H9 (cell line): ENCODE results near the gene PCDHB8. TPM values are rescaled to one million over a fixed set of nuclear protein-coding genes. Genes with fewer than 3 reads are reported as not detected.
"Not testable (repeated sequence)": the region's sequence is repeated elsewhere in the genome, so short reads cannot be mapped to it uniquely, and the experiment has no call there.

Source experiments
- DNase-seq: peaks from one replicate; pipeline ENCODE4 v3.0.0-alpha.2; 2017
- H2AFZ ChIP-seq: one replicate; pipeline ENCODE4 v1.6.1; 2013; ENCODE audit warnings: mild to moderate bottlenecking, low read length, control low read depth, moderate library complexity
- H2AK5ac ChIP-seq: 2 replicates; pipeline ENCODE4 v1.6.1; 2013; ENCODE audit warnings: low read length, control low read depth, mixed read lengths; ENCODE audit not compliant: insufficient read length
- H2BK120ac ChIP-seq: one replicate; pipeline ENCODE4 v1.6.1; 2013; ENCODE audit warnings: low read depth, mild to moderate bottlenecking, low read length, control low read depth, inconsistent platforms; ENCODE audit not compliant: poor library complexity, severe bottlenecking
- H2BK12ac ChIP-seq: 2 replicates; pipeline ENCODE4 v1.6.1; 2013; ENCODE audit warnings: low read length, control low read depth, mixed read lengths, low read depth; ENCODE audit not compliant: insufficient read length
- H2BK15ac ChIP-seq: 2 replicates; pipeline ENCODE4 v1.6.1; 2013; ENCODE audit warnings: low read depth, low read length, control low read depth
- H2BK20ac ChIP-seq: one replicate; pipeline ENCODE4 v1.6.1; 2013; ENCODE audit warnings: low read depth, mild to moderate bottlenecking, low read length, control low read depth, inconsistent platforms; ENCODE audit not compliant: poor library complexity, severe bottlenecking
- H2BK5ac ChIP-seq: 2 replicates; pipeline ENCODE4 v1.6.1; 2013; ENCODE audit warnings: low read length, control low read depth, mixed read lengths; ENCODE audit not compliant: insufficient read length
- H3K14ac ChIP-seq: 2 replicates; pipeline ENCODE4 v1.6.1; 2013; ENCODE audit warnings: low read length, control low read depth; ENCODE audit not compliant: insufficient read depth
- H3K18ac ChIP-seq: 2 replicates; pipeline ENCODE4 v1.6.1; 2013; ENCODE audit warnings: low read depth, mild to moderate bottlenecking, mixed read lengths, low read length, control low read depth; ENCODE audit not compliant: insufficient read length
- H3K23ac ChIP-seq: 2 replicates; pipeline ENCODE4 v1.6.1; 2013; ENCODE audit warnings: low read length, control low read depth, mixed read lengths, low read depth; ENCODE audit not compliant: insufficient read length
- H3K23me2 ChIP-seq: 2 replicates; pipeline ENCODE4 v1.6.1; 2013; ENCODE audit warnings: low read depth, mild to moderate bottlenecking, mixed read lengths, low read length, control low read depth; ENCODE audit not compliant: insufficient read length, poor library complexity, severe bottlenecking
- H3K27ac ChIP-seq: 2 replicates; pipeline ENCODE4 v1.5.1; 2013; ENCODE audit warnings: low read length, control low read depth, mixed read lengths, low read depth; ENCODE audit not compliant: insufficient read length
- H3K27me3 ChIP-seq: 2 replicates; pipeline ENCODE4 v1.6.1; 2013; ENCODE audit warnings: low read length, control low read depth, inconsistent platforms; ENCODE audit not compliant: insufficient read depth
- H3K4ac ChIP-seq: 2 replicates; pipeline ENCODE4 v1.6.1; 2013; ENCODE audit warnings: low read depth, mild to moderate bottlenecking, control low read depth, inconsistent platforms, low read length, moderate library complexity
- H3K4me1 ChIP-seq: 2 replicates; pipeline ENCODE4 v1.6.1; 2013; ENCODE audit warnings: low read length, control low read depth, inconsistent platforms; ENCODE audit not compliant: insufficient read depth
- H3K4me2 ChIP-seq: 2 replicates; pipeline ENCODE4 v1.6.1; 2013; ENCODE audit warnings: low read length, control low read depth, mixed read lengths; ENCODE audit not compliant: insufficient read length, insufficient read depth
- H3K56ac ChIP-seq: 2 replicates; pipeline ENCODE4 v1.6.1; 2013; ENCODE audit warnings: low read depth, mild to moderate bottlenecking, mixed read lengths, low read length, control low read depth; ENCODE audit not compliant: insufficient read length
- H3K79me1 ChIP-seq: 2 replicates; pipeline ENCODE4 v1.6.1; 2013; ENCODE audit warnings: low read depth, mild to moderate bottlenecking, moderate library complexity, low read length, control low read depth, inconsistent platforms; ENCODE audit not compliant: insufficient read depth, poor library complexity, severe bottlenecking
- H3K79me2 ChIP-seq: 2 replicates; pipeline ENCODE4 v1.6.1; 2013; ENCODE audit warnings: low read length, control low read depth, inconsistent platforms; ENCODE audit not compliant: insufficient read depth
- H3K9ac ChIP-seq: 2 replicates; pipeline ENCODE4 v1.6.1; 2013; ENCODE audit warnings: low read length, control low read depth, mixed read lengths; ENCODE audit not compliant: insufficient read length; ENCODE audit errors: extremely low read depth
- H3K9me3 ChIP-seq: one replicate; pipeline ENCODE4 v1.6.1; 2013; ENCODE audit warnings: low read depth, low read length, inconsistent platforms; ENCODE audit not compliant: control insufficient read depth
- H3T11ph ChIP-seq: one replicate; pipeline ENCODE4 v1.6.1; 2013; ENCODE audit warnings: mild to moderate bottlenecking, low read length, control low read depth, inconsistent platforms
- H4K20me1 ChIP-seq: one replicate; pipeline ENCODE4 v1.6.1; 2013; ENCODE audit not compliant: control insufficient read depth, insufficient read length, insufficient read depth
- H4K5ac ChIP-seq: 2 replicates; pipeline ENCODE4 v1.6.1; 2013; ENCODE audit warnings: low read depth, mild to moderate bottlenecking, mixed read lengths, low read length, control low read depth; ENCODE audit not compliant: insufficient read length
- H4K8ac ChIP-seq: replicated peaks from 2 replicates; pipeline ENCODE4 v1.6.1; 2013; ENCODE audit warnings: low read length, control low read depth, mixed read lengths, low read depth; ENCODE audit not compliant: insufficient read length
- H4K91ac ChIP-seq: 2 replicates; pipeline ENCODE4 v1.6.1; 2013; ENCODE audit warnings: low read depth, mild to moderate bottlenecking, moderate library complexity, mixed read lengths, low read length, control low read depth; ENCODE audit not compliant: insufficient read length
- H3K27ac Mint-ChIP-seq, 3 experiments: 2 replicates in 2 of 3; 3 replicates in 1 of 3; pipeline ENCODE4 v1.8.0; 2020 to 2021; ENCODE audit warnings: mixed read lengths in 3 of 3, mild to moderate bottlenecking in 1 of 3, moderate library complexity in 1 of 3
- H3K27me3 Mint-ChIP-seq: 2 replicates; pipeline ENCODE4 v1.8.0; 2021; ENCODE audit warnings: low read depth, mild to moderate bottlenecking, moderate library complexity, mixed read lengths
- H3K36me3 Mint-ChIP-seq, 3 experiments: 2 replicates in 2 of 3; 3 replicates in 1 of 3; pipeline ENCODE4 v1.8.0; 2020 to 2021; ENCODE audit warnings: low read depth in 3 of 3, mixed read lengths in 3 of 3; ENCODE audit not compliant: insufficient read depth in 1 of 3
- H3K4me1 Mint-ChIP-seq, 2 experiments: 2 replicates each; pipeline ENCODE4 v1.8.0; 2020; ENCODE audit warnings: mixed read lengths in 2 of 2
- H3K4me3 Mint-ChIP-seq, 2 experiments: 2 replicates in 1 of 2; 3 replicates in 1 of 2; pipeline ENCODE4 v1.8.0; 2020 to 2021; ENCODE audit warnings: mild to moderate bottlenecking in 2 of 2, mixed read lengths in 2 of 2, moderate library complexity in 1 of 2
- H3K9me3 Mint-ChIP-seq, 2 experiments: 2 replicates in 1 of 2; 3 replicates in 1 of 2; pipeline ENCODE4 v1.8.0; 2020; ENCODE audit warnings: mild to moderate bottlenecking in 2 of 2, mixed read lengths in 2 of 2, moderate library complexity in 1 of 2
- CTCF ChIP-seq: fragments of 200-600 bp; sonication (generic); conservative IDR thresholded peaks from 3 replicates; pipeline ENCODE4 v1.8.0; 2021; ENCODE audit warnings: antibody characterized with exemption, mild to moderate bottlenecking
- WGBS: extraction: QIAGEN DNeasy Blood & Tissue Kit; methylation state at CpG from one replicate; pipeline ENCODE4 v1.1.7; 2013; ENCODE audit warnings: missing lambda C conversion rate, low lambda C conversion rate, mixed read lengths; ENCODE audit not compliant: insufficient read length; ENCODE audit errors: extremely low coverage; 5-methylcytosine and 5-hydroxymethylcytosine counted together
- total RNA-seq: library from RNA; stranded (reverse); gene quantifications from 2 replicates; pipeline ENCODE4 v1.2.1, GENCODE V29; 2021

The PCDHB8 gene
- total RNA-seq, 1 experiment from 2014 or later = 0.57 TPM

- Histone ChIP-seq H2BK12ac (no peak overlapping the region), H3K23me2 (no peaks in the 10 kb centered on the region), H3K79me1 (no peaks in the 10 kb centered on the region), H3K18ac (no peak overlapping the region), H3K79me2 (no peaks in the 10 kb centered on the region), H3K27me3 (no peaks in the 10 kb centered on the region), H3K56ac (no peak overlapping the region), H3T11ph (no peak overlapping the region), H3K4ac (no peak overlapping the region), H2AK5ac (no peak overlapping the region), H4K8ac (no peak overlapping the region), H2AFZ (no peak overlapping the region), H3K9ac (no peak overlapping the region), H2BK15ac (no peak overlapping the region), H4K91ac (no peak overlapping the region), H2BK20ac (no peak overlapping the region), H3K14ac (no peak overlapping the region), H3K23ac (no peak overlapping the region), H2BK120ac (no peak overlapping the region), H3K4me1 (no peaks in the 10 kb centered on the region), H4K5ac (no peak overlapping the region), H3K27ac (no peak overlapping the region), H3K4me2 (no peak overlapping the region), H4K20me1 (no peaks in the 10 kb centered on the region), H3K9me3 (no peaks in the 10 kb centered on the region), H2BK5ac (no peak overlapping the region)
- H3K9me3 Mint-ChIP-seq = peaks cover 20 to 27% of the 10 kb centered on the region in 2 experiments
- peaks cover 4 to 19% (median 14%) of the 10 kb centered on the region in 3 experiments; a peak in 5 of 7 replicates for H3K36me3 Mint-ChIP-seq
- no peak for DNase-seq
- H3K4me1 Mint-ChIP-seq = peaks cover 0 to 6% of the 10 kb centered on the region in 2 experiments; a peak in 1 of 4 replicates
- no CpG with 5 or more reads among the region's 1 CpG for WGBS
- TF ChIP-seq CTCF = no peak
- no peak overlapping the region for H3K27ac Mint-ChIP-seq
- peaks cover 6% of the 10 kb centered on the region for H3K27me3 Mint-ChIP-seq
- no peak overlapping the region for H3K4me3 Mint-ChIP-seq
These were observed 1.7 kb upstream of the PCDHB8 start for GRCh38 chr5:141175933-141176332.

DNA sequence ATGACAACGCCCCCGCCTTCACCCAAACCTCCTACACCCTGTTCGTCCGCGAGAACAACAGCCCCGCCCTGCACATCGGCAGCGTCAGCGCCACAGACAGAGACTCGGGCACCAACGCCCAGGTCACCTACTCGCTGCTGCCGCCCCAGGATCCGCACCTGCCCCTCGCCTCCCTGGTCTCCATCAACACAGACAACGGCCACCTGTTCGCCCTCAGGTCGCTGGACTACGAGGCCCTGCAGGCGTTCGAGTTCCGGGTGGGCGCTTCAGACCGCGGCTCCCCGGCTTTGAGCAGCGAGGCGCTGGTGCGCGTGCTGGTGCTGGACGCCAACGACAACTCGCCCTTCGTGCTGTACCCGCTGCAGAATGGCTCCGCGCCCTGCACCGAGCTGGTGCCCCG lies 1.8 kb downstream of the PCDHB8 start:
- H3K27ac ChIP-seq, H2AFZ ChIP-seq, H4K91ac ChIP-seq, H3K79me2 ChIP-seq, H3K79me1 ChIP-seq, H3K27me3 Mint-ChIP-seq, H3T11ph ChIP-seq, H3K23me2 ChIP-seq, H3K56ac ChIP-seq, H3K9me3 ChIP-seq, H3K14ac ChIP-seq, H3K9ac ChIP-seq, H3K4me2 ChIP-seq, DNase-seq, H2BK120ac ChIP-seq, H4K20me1 ChIP-seq, H3K27me3 ChIP-seq, H4K8ac ChIP-seq, H4K5ac ChIP-seq, H3K4me3 Mint-ChIP-seq, H2BK15ac ChIP-seq, H2BK12ac ChIP-seq, H2AK5ac ChIP-seq, H3K4me1 ChIP-seq, H3K27ac Mint-ChIP-seq, H3K4me1 Mint-ChIP-seq, H2BK20ac ChIP-seq, H2BK5ac ChIP-seq, H3K18ac ChIP-seq, H3K4ac ChIP-seq, H3K23ac ChIP-seq: not testable (repeated sequence)
- WGBS = no CpG with 5 or more reads among the region's 39 CpGs
- Mint-ChIP-seq H3K36me3 (peaks cover 4 to 19% (median 9%) of the 10 kb centered on the region in 3 experiments), H3K9me3 (peaks cover 15 to 23% of the 10 kb centered on the region in 2 experiments)
